WERI-Rb-1 (cell line): ENCODE results near the gene TMEM252.

Source experiments
- DNase-seq: peaks from one replicate; pipeline ENCODE4 v3.0.0-alpha.2; 2020
- H3K27ac ChIP-seq: fragments of 250-450 bp; sonication (Bioruptor Pico); 2 replicates; pipeline ENCODE4 v1.5.1; 2020; ENCODE audit warnings: mild to moderate bottlenecking, moderate library complexity
- H3K27me3 ChIP-seq: fragments of 250-450 bp; sonication (Bioruptor Pico); 2 replicates; pipeline ENCODE4 v1.5.1; 2021; ENCODE audit warnings: mild to moderate bottlenecking, low read depth, moderate library complexity; ENCODE audit not compliant: insufficient read depth, severe bottlenecking
- H3K36me3 ChIP-seq: fragments of 250-450 bp; sonication (Bioruptor Pico); 2 replicates; pipeline ENCODE4 v1.5.1; 2020; ENCODE audit warnings: mild to moderate bottlenecking, moderate library complexity
- H3K4me3 ChIP-seq: 2 replicates; pipeline ENCODE4 v1.5.1; 2011; ENCODE audit warnings: low read depth, mild to moderate bottlenecking, control low read depth, low read length
- H3K9me3 ChIP-seq: fragments of 250-450 bp; sonication (Bioruptor Pico); 2 replicates; pipeline ENCODE4 v1.5.1; 2021; ENCODE audit warnings: mild to moderate bottlenecking, moderate library complexity; ENCODE audit not compliant: severe bottlenecking
- CTCF ChIP-seq: IDR thresholded peaks from 2 replicates; pipeline ENCODE4 v1.5.1; 2011; ENCODE audit warnings: low read depth, mild to moderate bottlenecking, control low read depth, inconsistent platforms, low read length

The TMEM252 gene, protein sequence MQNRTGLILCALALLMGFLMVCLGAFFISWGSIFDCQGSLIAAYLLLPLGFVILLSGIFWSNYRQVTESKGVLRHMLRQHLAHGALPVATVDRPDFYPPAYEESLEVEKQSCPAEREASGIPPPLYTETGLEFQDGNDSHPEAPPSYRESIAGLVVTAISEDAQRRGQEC

DNA sequence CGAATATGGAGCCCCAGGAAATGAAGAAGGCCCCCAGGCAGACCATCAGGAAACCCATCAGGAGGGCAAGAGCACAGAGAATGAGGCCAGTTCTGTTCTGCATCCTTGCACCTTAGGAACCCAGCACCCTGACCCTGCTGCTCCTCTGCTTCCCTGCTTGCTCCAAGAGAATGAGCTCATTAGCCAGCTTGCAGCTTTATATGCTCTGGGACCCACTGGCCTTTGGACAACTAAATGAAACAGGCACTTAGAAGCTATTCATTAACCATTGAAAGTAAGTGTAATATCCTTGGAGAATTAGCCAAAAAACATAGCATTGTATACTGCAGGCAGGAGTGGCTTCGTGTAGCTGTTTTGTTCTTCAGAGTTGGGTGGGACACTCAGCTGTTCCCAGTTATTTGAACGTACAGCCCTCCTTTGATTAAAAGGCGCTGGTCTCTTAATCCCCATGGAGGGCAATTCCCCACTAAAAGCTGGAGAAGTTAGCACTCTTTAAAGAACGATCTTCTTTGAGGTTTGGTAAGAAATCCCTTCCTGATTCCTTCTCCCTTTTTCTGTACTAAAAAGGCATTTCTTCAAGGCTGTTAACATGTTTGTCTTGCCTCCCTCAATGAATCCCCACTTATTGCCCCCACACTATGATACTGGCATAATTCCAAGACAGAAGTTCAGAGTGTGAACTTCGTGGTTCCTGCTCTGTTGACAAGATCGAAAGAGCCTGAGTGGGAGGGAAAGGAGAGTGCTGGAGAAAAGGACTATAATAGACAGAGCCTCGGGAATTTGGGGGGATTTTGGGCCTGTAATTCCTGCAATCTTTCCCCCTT, at the start of gene TMEM252:
TMEM252 (minus strand) TSS at position 172 of the 824 bp plus-strand sequence; CDS start at position 103, 69 bp downstream.
- TF ChIP-seq CTCF: no peak
- Histone ChIP-seq H3K9me3 (no peaks in the 10 kb centered on the region), H3K27me3 (peaks cover 5% of the 10 kb centered on the region), H3K36me3 (no peaks in the 10 kb centered on the region), H3K4me3 (no peak within 1 kb of the TSS), H3K27ac (no peak within 1 kb of the TSS)
- DNase-seq: no peak

DNA sequence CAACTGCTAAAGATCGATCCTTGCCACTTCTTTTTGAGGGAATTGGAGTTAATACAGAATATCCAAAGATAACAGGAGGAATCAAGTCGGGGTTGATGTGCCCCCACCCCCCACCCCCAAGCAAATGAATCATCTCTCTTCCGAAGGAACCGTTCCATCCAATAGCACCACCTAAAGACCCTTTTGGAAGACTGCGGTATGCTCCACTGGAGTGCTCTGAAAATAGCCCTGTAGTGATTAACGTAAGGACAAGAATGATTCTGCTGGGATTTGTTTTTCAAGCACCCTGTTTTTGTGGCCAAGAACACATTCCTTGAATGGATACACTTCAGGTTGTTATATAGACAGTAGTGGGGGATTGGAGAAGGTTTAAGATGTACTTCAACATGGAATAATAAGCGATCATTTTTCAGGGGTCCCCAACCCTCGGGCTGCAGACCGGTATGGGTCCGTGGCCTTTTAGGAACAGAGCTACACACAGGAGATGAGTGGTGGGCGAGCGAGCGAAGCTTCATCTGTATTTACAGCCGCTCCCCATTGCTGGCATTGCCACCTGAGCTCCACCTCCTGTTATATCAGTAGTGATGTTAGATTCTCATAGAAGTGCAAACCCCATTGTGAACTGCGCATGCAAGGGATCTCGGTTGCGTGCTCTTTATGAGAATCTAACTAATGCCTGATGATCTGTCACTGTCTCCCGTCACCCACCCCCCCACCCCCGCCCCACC, 44.5 kb upstream of the TMEM252 start:
- Histone ChIP-seq H3K36me3 (no peaks in the 10 kb centered on the region), H3K4me3 (no peak overlapping the region), H3K27me3 (peaks cover 45% of the 10 kb centered on the region), H3K9me3 (no peaks in the 10 kb centered on the region), H3K27ac (no peak overlapping the region)
- no peak for TF ChIP-seq CTCF
- no peak for DNase-seq

- peak; percentile 93 for TF ChIP-seq CTCF
- Histone ChIP-seq H3K4me3 (no peak overlapping the region), H3K36me3 (no peaks in the 10 kb centered on the region), H3K9me3 (no peaks in the 10 kb centered on the region), H3K27ac (no peak overlapping the region), H3K27me3 (peaks cover 49% of the 10 kb centered on the region)
- peak; percentile 79 for DNase-seq
Measured at GRCh38 chr9:68584189-68585033, 43.7 kb upstream of the TMEM252 start.

DNA sequence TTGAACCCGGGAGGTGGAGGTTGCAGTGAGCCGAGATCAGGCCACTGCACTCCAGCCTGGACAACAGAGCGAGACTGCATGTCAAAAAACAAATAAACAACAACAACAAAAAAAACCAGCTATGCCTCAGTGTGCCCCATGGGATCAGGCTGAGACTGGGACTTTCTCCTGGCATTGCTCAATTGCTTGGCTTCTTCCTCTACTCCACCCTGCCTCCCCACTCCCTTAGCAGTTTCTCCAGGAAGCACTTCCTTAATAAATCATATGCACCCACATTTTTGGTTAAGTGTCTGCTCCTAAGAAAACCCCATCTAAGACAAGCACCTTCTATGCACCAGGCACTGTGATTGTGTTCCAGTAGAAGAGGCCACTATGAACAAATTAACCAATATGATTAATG, 41.0 kb upstream of the TMEM252 start:
- H3K36me3 ChIP-seq: no peaks in the 10 kb centered on the region
- DNase-seq: no peak
- no peak for TF ChIP-seq CTCF
- H3K9me3 ChIP-seq: no peaks in the 10 kb centered on the region
- H3K4me3 ChIP-seq: no peak overlapping the region
- peaks cover 55% of the 10 kb centered on the region for H3K27me3 ChIP-seq
- no peak overlapping the region for H3K27ac ChIP-seq

- no peak for DNase-seq
- Histone ChIP-seq H3K36me3 (no peaks in the 10 kb centered on the region), H3K27me3 (peaks cover 56% of the 10 kb centered on the region), H3K9me3 (no peaks in the 10 kb centered on the region), H3K4me3 (no peak overlapping the region), H3K27ac (no peak overlapping the region)
- TF ChIP-seq CTCF: no peak
Measured at GRCh38 chr9:68577774-68578591, 37.3 kb upstream of the TMEM252 start.
